Mesenteric fat pad (tissue), 1 donor: ENCODE measurements around the gene CHST11. TPM values are rescaled to one million over a fixed set of nuclear protein-coding genes. Genes with fewer than 3 reads are reported as not detected.

Experiments
- DNase-seq: peaks from one replicate; pipeline ENCODE4 v3.0.0-alpha.2; 2020; ENCODE audit warnings: low spot score
- total RNA-seq: library from RNA; stranded (reverse); fragmentation: NEBNext Ultra II Directional; extraction: Animal tissue kit (Norgen Biotek cat#: 25700); gene quantifications from one replicate; pipeline ENCODE4 v1.2.1, GENCODE V29; 2021
- donor health status: DM: yes; HTN: yes; CAD: no.

CHST11 gene
- total RNA-seq, 1 donor from 2014 or later: 15.4 TPM

DNA sequence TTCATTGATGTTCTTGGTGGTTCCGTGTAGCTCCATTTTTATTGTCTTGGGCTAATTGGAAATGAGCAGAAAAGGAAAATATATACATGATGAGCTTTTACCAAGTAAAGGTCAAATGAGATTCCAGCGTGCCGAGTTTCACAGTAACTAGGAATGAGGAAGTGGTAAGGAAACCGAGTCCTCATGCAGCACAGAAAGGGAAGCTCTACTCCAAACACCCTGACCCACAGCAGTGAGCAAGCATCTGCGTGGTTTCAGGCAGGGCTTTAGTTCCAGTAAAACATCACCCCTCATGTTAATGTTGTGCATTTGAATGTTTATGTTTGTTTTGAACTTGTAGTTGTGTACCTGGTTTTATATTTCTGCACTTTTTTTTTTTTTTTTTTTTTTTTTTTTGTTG, 293.3 kb downstream of the CHST11 start:
- no peak for DNase-seq

DNA sequence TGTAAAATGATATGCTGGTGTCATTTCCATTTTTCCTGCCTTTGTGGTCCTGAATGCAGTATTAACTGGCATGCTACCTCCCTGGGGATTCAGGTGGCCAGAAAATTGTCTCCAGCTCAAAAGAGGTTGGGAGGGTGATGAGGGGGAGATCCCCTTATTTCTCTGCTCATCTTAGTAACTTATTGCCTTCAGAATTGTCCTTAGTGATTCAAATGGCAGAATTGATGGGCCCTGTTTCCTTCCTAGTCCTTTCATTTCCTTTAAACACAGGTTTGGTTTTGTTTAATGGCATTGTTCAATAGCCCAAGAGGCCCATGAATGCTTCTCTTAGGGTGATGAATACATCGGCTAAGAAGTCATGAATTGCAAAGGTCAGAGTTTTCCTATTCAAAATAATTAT, 294.4 kb downstream of the CHST11 start:
- DNase-seq: no peak

DNA sequence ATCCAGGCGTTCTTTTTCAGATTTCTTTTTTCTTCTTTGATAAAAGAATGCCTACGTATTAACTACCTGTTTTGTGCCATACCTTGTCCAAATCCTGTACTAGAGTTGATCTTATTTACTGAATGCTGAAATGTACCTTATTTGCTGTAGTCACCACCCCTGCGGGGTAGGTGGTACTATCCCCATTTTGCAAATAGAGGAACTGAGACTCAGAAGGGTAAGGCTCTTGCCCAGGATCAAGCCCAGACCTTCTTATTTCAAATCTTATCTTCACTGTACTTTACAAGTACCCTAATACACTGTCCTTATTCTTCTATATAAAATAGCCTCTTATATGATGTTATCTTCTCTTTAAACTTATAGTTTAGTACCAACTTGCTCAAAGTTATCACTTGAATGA, 294.8 kb downstream of the CHST11 start:
- no peak for DNase-seq

DNA sequence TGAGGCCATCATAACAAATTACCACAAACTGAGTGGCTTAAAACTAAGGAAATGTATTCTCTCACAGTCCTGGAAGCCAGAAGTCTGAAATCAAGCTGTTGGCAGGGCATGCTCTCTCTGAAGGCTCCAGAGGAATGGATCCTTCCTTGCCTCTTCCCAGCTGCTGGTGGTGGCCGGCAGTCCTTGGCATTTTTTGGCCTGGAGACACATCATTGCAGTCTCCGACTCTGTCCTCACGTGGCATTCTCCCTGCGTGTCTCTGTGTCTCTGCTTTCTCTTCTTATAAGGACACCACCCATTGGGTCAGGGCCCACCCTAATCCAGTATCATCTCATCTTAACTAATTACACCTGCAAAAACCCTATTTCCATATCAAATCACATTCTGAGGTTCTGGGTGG, 295.3 kb downstream of the CHST11 start:
- DNase-seq: no peak

DNA sequence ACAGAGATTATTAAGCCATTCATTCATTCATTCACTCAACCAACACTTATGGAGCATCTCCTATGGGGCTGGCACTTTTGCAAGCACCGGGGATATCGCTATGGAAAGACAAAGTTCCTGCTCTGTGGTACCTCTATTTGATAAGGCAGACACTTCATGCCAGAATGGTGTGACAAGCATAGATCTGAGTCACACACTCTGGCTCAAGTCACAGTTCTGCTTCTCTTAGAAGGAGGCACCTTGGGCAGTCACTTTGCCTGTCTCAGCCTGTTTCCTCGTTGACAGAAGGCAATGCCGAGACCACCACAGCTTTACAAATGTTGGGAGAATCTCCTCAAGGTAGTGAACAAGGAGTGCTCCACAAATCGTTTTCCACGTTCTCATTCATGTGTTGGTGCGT, 296.1 kb downstream of the CHST11 start:
- no peak for DNase-seq

DNA sequence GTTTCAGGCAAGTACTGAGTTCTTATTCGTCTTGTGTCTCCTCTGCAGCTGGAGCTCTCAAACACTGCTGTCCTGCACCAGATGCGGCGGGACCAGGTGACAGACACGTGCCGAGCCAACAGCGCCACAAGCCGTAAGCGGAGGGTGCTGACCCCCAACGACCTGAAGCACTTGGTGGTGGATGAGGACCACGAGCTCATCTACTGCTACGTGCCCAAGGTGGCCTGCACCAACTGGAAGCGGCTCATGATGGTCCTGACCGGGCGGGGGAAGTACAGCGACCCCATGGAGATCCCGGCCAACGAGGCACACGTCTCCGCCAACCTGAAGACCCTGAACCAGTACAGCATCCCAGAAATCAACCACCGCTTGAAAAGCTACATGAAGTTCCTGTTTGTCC, 300.2 kb downstream of the CHST11 start:
- DNase-seq: no peak

DNA sequence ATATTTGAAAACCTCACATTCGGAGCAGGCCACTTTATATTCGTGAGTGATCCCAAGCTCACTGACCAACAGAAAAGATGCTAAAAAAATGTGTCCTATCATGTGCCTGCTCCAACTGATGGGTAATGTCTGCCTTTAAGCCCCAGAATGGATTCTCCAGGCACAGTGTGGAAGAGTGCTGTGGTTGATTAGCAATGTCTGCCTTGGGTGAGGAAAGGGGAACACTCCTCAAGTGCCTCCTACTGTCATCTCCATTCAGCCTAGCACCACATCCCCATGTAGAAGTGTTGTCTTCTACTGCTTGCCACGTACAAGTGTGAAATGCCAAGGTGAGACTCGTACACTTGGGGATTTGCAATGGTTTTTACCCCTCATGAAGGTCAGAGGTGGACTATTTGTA, 302.0 kb downstream of the CHST11 start:
- DNase-seq: no peak

DNA sequence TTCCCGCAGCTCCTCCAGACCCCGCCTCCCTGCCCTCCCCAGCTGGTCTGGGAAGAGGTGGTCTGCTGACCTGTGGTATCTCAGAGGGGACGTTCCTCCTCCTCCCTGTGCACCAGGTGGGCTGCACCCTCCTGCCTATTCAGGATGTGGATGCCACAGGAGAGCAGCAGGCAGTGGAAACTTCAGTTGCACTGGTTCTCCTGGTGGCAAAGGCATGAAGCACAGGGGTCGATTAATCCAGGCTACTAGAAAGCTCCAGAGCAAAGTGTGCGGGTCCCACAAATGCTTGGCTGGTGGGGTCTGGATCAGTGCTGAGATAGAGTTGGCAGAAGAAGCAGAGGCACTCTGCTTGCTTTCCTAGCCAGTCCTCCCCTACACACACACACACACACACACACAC, 304.3 kb downstream of the CHST11 start:
- no peak for DNase-seq

DNA sequence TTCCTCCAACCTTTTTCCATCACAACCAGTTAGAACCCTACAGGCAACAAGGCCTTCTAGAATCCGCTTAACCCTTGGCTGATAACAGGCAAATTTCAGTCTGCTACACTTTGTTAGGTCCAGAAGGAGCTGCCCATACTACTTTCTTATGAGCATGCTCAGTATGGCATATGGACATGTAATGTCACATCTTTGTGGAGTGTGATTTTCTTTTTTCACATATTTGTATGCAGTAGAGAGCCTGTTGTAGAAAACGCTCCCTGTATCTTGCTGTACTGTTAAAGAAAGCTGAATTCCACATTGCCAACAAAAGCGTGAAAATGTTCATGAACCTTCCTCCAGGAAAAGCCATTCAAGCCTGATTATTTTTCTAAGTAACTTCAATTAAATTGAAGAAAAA, 304.9 kb downstream of the CHST11 start:
- no peak for DNase-seq

DNA sequence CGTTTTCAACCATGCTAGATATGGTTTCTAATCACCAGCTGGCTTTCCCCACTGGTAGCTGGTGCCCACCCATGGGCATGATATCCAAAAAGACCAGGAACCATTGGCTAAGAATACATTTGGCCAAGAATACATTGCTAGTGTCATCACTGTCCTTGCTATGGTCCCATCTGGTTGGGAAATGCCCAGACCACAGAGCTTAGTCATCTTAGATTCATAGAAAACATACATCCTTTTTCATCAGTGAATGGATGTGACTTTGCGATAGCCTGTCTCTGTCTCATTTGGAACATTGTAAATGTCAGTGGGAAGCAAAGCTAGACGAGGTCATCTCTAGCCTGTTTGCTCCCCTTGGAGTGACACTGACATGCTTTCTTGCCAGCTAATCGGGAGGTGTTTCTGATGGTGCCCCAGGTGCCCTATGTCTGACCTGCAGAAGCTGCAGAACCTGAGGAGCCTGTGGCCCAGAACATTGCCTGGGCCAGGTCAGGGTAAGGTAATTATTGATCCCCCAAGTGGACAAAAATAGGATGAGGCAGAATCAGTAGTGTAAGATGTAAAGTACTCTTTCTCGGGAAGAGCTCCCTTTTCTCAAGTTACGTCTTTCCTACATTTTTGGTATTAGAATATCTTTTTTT, 306.5 kb downstream of the CHST11 start:
- DNase-seq: no peak

DNA sequence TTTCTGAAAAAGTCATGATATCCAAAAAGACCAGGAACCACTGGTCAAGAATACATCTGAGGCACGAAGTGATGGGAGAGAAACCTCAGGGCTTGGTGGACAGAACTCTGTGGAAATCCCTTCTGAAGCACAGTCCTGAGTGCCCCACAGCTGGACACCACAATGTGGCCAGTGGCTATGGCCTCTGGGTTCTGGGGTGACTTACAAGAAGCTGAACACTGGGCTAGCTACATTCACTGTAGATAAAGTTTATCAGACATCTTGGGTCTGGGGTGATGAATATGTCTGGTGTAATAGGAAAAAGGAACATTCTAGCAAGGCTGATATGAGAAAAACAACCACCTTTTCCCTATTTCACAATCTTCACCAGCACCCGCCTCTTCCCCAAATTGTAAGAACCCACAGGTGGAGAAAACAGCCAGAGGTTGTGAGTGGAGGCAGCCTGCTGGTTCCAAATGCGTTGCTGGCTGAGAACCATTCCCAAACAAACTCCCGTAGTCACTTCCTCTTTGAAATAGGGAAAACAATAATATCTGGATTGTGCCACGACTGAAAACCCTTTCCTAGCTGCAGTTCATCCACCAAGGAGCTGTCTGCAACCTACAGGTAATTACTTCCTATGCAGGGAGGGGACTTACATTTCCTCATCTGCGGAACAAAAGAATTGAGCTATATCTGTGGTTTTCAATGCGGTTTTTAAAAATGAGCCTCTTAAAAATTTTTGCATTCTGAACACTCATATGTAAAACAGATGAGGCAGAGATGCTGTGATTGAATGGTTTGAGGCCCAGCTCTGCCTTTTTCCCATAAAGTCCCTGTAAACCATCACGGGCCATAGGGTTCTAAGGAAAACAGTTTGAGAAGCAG, 307.7 kb downstream of the CHST11 start:
- DNase-seq: no peak

DNA sequence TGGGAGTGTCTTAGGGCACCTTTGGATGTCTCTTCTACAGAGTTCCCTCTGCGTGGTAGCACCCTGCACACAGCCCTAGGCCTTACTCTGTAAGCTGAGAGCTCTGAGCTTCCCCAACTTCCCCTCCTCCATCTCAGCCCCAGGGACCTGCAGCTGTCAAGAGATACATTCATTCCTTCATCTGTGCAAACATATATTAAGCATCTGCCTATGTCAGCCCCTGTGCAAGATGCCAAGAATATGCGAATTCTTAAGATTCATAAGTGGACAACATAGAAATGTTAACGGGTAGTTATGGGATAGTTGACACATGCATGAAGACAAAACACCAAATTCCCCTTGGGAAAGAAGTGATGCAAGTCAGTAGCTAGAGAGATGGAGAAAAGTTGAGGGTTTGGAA, 310.5 kb downstream of the CHST11 start:
- no peak for DNase-seq

DNA sequence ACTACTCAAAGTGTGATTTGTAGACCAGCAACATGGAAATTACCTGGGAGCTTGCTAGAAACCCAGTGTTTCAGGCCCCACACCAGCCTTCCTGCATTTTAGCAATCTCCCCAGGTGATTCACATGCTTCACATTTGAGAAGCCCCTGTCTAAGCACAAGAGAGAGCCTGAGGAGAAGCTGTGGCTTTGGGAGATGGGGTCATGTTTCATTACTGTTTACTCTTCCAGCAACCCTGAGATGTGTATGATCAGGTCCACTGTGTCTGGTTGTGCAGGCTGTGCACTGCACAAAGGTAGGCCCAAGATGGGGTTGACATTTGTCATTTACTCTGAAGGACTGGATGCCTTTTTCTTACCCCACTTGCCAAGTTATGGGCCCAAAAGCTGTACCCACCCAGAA, 311.3 kb downstream of the CHST11 start:
- no peak for DNase-seq

DNA sequence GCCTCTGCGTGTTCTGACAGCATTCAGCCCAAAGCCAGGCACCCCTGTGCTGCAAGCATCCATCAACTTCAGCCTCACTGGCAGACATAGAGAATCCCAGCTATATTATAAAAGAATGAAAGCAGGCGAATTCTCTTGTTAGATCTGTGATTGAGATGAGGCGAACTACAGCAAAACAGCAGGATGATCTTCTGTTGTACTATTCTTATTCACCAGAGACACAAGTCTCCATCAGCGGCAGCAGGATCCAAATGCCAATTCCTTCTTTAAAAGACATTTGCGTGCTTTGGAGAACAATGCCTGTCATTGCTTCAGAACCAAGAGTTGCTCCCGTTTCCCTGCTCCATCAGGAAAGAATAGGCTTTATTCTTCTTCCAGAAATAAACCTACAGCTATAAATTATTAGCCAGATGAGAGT, 312.4 kb downstream of the CHST11 start:
- DNase-seq: no peak

DNA sequence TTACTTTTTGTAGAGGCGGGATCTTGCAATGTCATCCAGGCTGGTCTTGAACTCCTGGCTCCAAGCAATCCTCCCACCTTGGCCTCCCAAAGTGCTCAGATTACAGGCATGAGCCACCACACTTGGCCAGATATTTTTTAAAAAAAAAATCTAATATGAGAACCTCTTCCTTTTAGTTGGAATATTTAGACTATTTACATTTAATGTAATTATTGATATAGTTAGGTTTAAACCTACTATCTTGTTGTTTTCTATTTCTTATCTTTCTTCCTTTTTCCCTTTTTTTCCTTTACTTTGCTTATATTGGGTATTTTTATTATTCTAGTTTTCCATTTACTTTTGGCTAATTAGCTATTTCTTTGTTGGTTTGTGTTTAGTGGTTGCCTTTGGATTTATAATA, 315.6 kb downstream of the CHST11 start:
- DNase-seq: no peak

DNA sequence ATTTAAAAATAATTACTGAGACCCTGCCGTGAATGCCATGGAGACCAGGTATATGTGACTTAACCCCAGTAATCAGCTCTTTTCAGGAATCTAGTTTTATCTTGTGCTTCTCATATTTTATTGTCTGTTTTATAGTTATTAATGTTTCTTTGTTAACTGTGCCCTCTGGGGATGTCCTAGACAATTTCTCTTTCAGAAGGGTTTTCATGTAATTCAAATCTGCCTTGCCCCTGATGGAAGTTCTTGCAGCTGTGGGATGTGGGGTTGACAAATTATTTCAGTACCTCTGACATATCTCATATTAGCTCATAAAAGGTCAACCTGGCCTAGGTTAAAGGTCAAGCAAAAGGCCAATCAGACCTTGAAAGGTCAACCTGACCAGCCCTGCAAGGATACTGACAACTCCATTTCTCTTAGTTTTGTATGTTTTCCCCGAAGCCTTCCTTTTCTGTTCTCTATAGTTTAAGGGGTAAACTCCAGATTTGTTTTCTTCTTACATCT, 319.0 kb downstream of the CHST11 start:
- no peak for DNase-seq

DNA sequence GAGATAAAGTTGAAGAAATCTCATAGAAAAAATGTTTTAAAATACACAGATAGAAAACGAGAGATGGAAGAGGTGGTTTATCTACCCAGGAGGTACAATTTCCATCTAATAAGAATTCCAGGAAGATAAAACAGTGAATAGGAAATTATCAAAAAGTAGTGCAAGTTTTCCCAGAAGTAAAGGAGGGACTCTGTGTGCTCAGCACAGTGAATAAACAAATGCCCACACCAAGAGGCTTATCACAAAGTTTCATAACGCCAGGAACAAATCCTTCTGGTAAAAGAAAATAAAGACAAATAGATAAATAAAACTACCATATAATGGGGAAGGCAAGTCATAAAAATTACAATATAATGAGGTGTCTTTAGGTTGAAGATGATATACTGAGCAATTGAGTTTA, 322.4 kb downstream of the CHST11 start:
- no peak for DNase-seq

DNA sequence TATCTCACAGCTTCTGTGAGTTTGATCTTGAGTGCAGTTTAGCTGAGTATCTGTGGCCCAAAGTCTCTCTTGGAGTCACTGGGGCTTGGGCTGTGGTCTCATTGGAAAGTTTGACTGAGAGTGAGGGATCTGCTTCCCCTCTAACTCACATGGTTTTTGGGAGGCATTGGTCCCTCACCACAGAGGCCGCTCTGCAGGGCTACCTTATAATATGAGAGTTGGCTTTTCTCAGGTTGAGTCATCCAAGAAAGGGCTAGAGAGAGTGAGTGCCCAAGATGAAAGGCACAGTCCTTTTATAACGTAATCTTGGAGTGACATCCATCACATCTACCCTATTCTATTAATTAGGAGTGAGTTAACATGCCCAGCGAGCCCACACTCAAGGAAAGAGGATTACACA, 325.5 kb downstream of the CHST11 start:
- no peak for DNase-seq

DNA sequence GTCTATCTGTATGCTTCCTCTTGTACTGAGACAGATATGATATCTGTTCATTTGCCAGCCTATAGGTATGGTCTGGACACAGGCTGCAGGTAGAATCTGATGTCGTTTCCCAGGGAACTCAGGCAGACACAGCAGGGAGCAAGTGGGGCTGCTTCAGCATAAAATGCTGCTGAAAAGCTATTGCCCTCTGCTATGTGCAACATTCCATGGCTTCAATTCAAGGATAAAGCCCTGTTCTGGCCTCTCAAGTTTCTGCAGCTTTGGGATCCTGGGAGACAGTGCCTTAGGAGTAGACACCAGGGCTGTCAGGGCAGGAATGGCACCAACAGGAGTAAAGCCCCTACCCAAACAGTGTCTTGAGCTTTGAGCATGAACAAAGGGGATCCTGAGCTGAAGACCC, 327.8 kb downstream of the CHST11 start:
- DNase-seq: no peak

DNA sequence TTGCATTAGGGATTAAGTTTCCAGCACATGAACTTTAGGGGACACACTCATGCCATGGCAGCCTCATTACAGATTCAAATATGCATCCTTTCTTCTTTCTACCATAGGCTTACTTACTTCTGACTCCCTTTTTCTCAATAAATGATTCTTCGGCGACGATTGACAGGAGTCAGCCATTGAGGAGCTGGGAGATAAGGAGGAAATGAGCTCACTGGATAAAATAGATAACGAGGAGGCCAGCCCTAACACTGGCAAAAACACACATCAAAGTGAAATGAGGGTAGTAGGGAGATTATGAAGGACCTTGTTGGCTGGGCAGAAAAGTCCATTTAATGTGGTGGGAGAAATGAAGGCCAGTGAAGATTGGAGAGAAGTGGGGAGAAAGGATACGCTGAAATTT, 329.1 kb downstream of the CHST11 start:
- no peak for DNase-seq

DNA sequence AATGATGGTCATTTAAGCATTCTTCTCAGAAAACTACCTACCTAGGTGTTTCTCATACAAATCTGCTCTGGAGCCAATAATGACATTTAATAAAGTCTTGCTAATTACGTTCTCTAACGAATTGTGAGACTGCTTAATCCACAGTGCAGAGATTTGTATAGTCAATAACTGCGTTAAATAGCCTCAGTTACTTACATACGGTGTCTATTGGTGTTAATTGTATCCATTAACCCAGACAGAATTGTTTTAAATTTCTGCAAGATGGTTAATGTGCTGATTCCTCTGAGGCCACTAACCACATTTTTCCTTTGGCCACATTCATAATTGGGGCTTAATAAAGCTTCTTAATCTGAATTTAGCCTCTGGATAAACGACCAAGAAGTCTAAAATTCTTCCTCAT, 329.6 kb downstream of the CHST11 start:
- no peak for DNase-seq

DNA sequence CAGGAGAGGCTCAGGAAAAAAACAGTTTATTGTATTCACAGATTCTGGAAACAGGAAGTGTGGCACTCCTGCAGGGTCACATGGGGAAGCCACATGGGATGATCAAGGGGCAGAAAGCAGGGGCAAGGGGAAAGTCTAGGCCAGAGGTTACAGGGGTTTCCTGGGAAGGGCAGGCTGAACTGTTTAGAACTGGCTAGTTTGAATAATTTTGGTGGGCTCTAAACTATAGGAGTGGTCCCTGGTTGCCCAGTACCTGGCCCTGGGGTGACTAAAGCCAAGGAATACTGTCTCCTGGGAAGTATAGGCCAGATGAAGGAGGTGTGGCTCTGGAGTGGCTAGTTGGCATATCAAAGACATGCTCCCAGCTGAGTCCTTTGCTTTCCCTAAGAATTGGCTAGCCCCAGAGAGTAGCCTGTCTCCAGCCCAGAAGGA, 332.1 kb downstream of the CHST11 start:
- no peak for DNase-seq
